ENCODE data around the gene ADAMTS8.

ADAMTS8 gene

DNA sequence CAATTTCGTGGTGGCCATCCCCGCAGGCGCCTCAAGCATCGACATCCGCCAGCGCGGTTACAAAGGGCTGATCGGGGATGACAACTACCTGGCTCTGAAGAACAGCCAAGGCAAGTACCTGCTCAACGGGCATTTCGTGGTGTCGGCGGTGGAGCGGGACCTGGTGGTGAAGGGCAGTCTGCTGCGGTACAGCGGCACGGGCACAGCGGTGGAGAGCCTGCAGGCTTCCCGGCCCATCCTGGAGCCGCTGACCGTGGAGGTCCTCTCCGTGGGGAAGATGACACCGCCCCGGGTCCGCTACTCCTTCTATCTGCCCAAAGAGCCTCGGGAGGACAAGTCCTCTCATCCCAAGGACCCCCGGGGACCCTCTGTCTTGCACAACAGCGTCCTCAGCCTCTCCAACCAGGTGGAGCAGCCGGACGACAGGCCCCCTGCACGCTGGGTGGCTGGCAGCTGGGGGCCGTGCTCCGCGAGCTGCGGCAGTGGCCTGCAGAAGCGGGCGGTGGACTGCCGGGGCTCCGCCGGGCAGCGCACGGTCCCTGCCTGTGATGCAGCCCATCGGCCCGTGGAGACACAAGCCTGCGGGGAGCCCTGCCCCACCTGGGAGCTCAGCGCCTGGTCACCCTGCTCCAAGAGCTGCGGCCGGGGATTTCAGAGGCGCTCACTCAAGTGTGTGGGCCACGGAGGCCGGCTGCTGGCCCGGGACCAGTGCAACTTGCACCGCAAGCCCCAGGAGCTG is 44.8 kb upstream of the ADAMTS8 start:
- H3K27ac ChIP-seq (ENCODE audit: low read length): no peak overlapping the region
- H4K20me1 ChIP-seq (ENCODE audit: insufficient read depth, low read length): no peaks in the 10 kb centered on the region
- H3K36me3 ChIP-seq (replicated peaks; ENCODE audit: low read depth, low read length): no peaks in the 10 kb centered on the region
- TF ChIP-seq, protein P1, sequence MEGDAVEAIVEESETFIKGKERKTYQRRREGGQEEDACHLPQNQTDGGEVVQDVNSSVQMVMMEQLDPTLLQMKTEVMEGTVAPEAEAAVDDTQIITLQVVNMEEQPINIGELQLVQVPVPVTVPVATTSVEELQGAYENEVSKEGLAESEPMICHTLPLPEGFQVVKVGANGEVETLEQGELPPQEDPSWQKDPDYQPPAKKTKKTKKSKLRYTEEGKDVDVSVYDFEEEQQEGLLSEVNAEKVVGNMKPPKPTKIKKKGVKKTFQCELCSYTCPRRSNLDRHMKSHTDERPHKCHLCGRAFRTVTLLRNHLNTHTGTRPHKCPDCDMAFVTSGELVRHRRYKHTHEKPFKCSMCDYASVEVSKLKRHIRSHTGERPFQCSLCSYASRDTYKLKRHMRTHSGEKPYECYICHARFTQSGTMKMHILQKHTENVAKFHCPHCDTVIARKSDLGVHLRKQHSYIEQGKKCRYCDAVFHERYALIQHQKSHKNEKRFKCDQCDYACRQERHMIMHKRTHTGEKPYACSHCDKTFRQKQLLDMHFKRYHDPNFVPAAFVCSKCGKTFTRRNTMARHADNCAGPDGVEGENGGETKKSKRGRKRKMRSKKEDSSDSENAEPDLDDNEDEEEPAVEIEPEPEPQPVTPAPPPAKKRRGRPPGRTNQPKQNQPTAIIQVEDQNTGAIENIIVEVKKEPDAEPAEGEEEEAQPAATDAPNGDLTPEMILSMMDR (IDR thresholded peaks at IDR 0.05; ENCODE audit: low read depth, low read length): no peak
- no peak for TF ChIP-seq EZH2phosphoT487 (IDR thresholded peaks at IDR 0.05; ENCODE audit: low read depth)
- H3K27me3 ChIP-seq (ENCODE audit: low read depth, low read length): no peaks in the 10 kb centered on the region
- H2AFZ ChIP-seq (ENCODE audit: low read depth, low read length): no peak overlapping the region
- H3K79me2 ChIP-seq (ENCODE audit: low read length): no peaks in the 10 kb centered on the region
- no peak overlapping the region for H3K4me2 ChIP-seq (ENCODE audit: low read length)
- H3K9ac ChIP-seq (ENCODE audit: low read length): no peak overlapping the region
- H3K4me1 ChIP-seq (ENCODE audit: low read length): no peaks in the 10 kb centered on the region
- no peak overlapping the region for H3K4me3 ChIP-seq (ENCODE audit: low read length)
- no peaks in the 10 kb centered on the region for H3K9me3 ChIP-seq (ENCODE audit: insufficient read depth, low read length)

DNA sequence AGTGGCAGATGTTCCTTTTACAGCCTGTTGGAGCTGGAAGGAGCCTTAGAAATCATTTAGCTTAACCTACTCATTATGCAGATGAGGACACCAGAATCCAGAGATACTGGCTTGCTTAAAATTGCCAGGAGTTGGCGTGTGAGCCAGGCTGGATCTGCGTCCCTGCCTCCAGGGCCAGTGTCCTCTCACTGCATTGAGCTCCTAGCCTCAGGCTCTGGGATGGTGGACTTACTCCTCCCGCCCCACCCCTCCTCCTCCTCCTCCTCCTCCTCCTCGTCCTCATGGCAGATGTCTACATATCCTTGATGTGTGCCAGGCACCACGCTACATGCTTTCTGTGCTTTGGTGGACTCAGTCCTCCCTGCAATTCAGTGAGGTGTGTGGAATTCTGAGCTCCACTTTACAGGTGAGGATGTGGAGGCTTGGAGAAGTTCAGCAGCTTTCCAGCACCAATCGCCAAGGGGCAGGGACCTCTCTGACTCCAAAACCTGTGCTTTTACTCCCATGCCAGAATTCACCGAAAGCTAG is 44.1 kb upstream of the ADAMTS8 start:
- H3K9me3 ChIP-seq (ENCODE audit: insufficient read depth, low read length): no peaks in the 10 kb centered on the region
- no peaks in the 10 kb centered on the region for H3K27me3 ChIP-seq (ENCODE audit: low read depth, low read length)
- no peak overlapping the region for H3K27ac ChIP-seq (ENCODE audit: low read length)
- no peaks in the 10 kb centered on the region for H3K4me1 ChIP-seq (ENCODE audit: low read length)
- no peaks in the 10 kb centered on the region for H3K36me3 ChIP-seq (replicated peaks; ENCODE audit: low read depth, low read length)
- no peak overlapping the region for H3K4me3 ChIP-seq (ENCODE audit: low read length)
- no peaks in the 10 kb centered on the region for H3K79me2 ChIP-seq (ENCODE audit: low read length)
- no peak overlapping the region for H2AFZ ChIP-seq (ENCODE audit: low read depth, low read length)
- TF ChIP-seq, protein P1 (IDR thresholded peaks at IDR 0.05; ENCODE audit: low read depth, low read length): no peak
- no peak for TF ChIP-seq EZH2phosphoT487 (IDR thresholded peaks at IDR 0.05; ENCODE audit: low read depth)
- no peak overlapping the region for H3K4me2 ChIP-seq (ENCODE audit: low read length)
- H4K20me1 ChIP-seq (ENCODE audit: insufficient read depth, low read length): no peaks in the 10 kb centered on the region
- H3K9ac ChIP-seq (ENCODE audit: low read length): no peak overlapping the region

DNA sequence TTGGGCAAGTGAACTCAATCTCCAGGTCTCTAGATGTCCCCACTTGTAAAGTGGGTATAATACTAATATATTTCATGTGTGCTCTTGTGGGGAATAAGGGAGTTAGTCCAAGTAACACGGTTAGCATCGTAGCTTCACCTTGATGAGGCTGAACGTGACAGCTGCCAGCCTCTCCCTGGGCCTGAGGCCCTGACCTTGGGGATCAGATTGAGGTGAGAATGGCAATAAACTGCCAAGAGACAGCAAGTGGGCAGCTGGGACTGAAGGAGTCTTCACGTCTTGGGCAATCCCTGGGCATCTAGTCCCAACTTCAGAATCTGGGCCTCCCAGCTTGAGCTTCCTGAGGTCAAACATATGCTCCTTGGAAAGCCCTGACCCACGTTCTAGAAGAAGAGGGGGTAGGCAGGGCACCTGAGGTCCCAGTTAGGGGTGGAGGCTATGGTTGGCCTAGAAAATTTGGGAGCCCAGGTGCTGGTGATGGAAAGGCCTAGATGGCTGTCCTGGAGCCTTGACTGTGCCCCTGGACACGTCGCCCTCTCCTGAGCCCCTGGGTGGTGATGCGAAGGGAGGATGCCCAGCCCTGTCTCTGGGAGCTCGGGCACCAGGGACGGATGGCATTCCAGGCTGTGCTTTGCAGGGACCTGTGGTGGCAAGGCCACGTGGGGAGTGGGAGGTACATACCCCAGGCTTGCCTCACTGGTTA is 43.5 kb upstream of the ADAMTS8 start:
- H4K20me1 ChIP-seq (ENCODE audit: insufficient read depth, low read length): no peaks in the 10 kb centered on the region
- no peak overlapping the region for H3K27ac ChIP-seq (ENCODE audit: low read length)
- TF ChIP-seq EZH2phosphoT487 (IDR thresholded peaks at IDR 0.05; ENCODE audit: low read depth): no peak
- TF ChIP-seq, protein P1 (IDR thresholded peaks at IDR 0.05; ENCODE audit: low read depth, low read length): no peak
- H3K36me3 ChIP-seq (replicated peaks; ENCODE audit: low read depth, low read length): no peaks in the 10 kb centered on the region
- H2AFZ ChIP-seq (ENCODE audit: low read depth, low read length): no peak overlapping the region
- H3K4me1 ChIP-seq (ENCODE audit: low read length): no peaks in the 10 kb centered on the region
- H3K27me3 ChIP-seq (ENCODE audit: low read depth, low read length): no peaks in the 10 kb centered on the region
- H3K4me3 ChIP-seq (ENCODE audit: low read length): no peak overlapping the region
- H3K4me2 ChIP-seq (ENCODE audit: low read length): no peak overlapping the region
- no peak overlapping the region for H3K9ac ChIP-seq (ENCODE audit: low read length)
- no peaks in the 10 kb centered on the region for H3K9me3 ChIP-seq (ENCODE audit: insufficient read depth, low read length)
- H3K79me2 ChIP-seq (ENCODE audit: low read length): no peaks in the 10 kb centered on the region

Data from OCI-LY3 (cell line).